Neural progenitor cell (in vitro differentiated cells): ENCODE measurements around the gene BMPR1A.

Experiments
- EZH2 ChIP-seq: fragments of 200-600 bp; sonication (generic); IDR thresholded peaks from 2 replicates; pipeline ENCODE4 v1.6.1; 2017; ENCODE audit warnings: antibody characterized with exemption, mild to moderate bottlenecking, moderate library complexity
- EZH2phosphoT487 ChIP-seq: fragments of 200-600 bp; sonication (generic); IDR thresholded peaks from 2 replicates; pipeline ENCODE4 v1.6.1; 2017; ENCODE audit warnings: antibody characterized with exemption
- TF ChIP-seq, protein P1 (sequence below): fragments of 200-600 bp; sonication (generic); IDR thresholded peaks from 2 replicates; pipeline ENCODE4 v1.5.1; 2017; ENCODE audit warnings: antibody characterized with exemption, mild to moderate bottlenecking

DNA sequence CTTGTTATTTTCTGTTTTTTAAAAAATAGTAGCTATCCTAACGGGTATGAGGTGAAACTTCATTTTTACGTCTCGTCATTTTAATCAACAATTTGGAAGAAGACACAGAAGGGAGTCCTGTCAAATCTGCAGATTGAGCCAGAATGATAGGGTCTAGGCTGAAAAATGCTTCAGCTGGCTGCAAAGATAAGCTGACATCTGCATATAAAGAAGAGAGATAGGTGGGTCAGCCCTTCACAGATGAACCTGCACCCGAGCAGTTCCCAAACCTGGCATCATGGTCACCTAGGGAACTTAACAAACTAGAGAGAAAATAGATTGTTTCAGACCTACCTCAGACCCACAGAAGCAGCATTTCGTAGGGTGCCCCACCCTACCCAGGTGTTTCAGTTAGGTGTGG is 35.2 kb upstream of the BMPR1A start:
- TF ChIP-seq, protein P1, sequence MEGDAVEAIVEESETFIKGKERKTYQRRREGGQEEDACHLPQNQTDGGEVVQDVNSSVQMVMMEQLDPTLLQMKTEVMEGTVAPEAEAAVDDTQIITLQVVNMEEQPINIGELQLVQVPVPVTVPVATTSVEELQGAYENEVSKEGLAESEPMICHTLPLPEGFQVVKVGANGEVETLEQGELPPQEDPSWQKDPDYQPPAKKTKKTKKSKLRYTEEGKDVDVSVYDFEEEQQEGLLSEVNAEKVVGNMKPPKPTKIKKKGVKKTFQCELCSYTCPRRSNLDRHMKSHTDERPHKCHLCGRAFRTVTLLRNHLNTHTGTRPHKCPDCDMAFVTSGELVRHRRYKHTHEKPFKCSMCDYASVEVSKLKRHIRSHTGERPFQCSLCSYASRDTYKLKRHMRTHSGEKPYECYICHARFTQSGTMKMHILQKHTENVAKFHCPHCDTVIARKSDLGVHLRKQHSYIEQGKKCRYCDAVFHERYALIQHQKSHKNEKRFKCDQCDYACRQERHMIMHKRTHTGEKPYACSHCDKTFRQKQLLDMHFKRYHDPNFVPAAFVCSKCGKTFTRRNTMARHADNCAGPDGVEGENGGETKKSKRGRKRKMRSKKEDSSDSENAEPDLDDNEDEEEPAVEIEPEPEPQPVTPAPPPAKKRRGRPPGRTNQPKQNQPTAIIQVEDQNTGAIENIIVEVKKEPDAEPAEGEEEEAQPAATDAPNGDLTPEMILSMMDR: no peak
- TF ChIP-seq EZH2phosphoT487 (no peak), EZH2 (no peak)
